ENCODE measurements around the gene SLIT3. TPM values are rescaled to one million over a fixed set of nuclear protein-coding genes. Genes with fewer than 3 reads are reported as not detected.

SLIT3 gene
- total RNA-seq, 1 experiment from 2014 or later, result 0.92 TPM

DNA sequence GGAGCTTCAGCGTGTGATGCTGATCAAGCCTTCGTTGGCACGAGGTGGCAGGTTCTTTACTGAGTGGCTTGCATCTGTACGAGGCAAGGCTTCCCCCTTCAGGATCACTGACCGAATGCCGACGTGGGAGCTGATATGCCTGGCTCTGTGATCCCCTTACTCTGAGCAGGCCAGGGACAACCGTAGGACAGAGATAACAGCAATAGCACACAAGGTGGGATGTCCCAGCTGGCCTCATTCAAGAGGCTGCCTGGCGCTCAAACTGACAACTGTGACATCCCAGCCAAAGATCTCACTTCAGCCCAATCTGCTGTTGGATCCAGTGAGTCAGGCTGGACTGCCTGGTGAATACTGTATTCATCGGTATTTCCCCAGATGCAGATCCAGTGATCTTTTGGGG is 522.4 kb downstream of the SLIT3 start:
- H2BK120ac ChIP-seq (ENCODE audit: low read depth, low read length, poor library complexity, severe bottlenecking), result no peak overlapping the region

More for the DNA sequence above, 522.4 kb downstream of the SLIT3 start:
- H3K56ac ChIP-seq (ENCODE audit: insufficient read length, low read depth, low read length), result no peak overlapping the region
- no peak overlapping the region for H2BK15ac ChIP-seq (ENCODE audit: low read depth, low read length)
- Mint-ChIP-seq H3K27ac (no peak overlapping the region), H3K4me1 (peaks cover 4 to 12% of the 10 kb centered on the region in 2 experiments), H3K36me3 (ENCODE audit: insufficient read depth in 1 of 3, low read depth in 3 of 3) (no peaks in the 10 kb centered on the region), H3K27me3 (ENCODE audit: low read depth) (peaks cover 23% of the 10 kb centered on the region), H3K9me3 (no peaks in the 10 kb centered on the region), H3K4me3 (no peak overlapping the region)
- TF ChIP-seq, protein P1, sequence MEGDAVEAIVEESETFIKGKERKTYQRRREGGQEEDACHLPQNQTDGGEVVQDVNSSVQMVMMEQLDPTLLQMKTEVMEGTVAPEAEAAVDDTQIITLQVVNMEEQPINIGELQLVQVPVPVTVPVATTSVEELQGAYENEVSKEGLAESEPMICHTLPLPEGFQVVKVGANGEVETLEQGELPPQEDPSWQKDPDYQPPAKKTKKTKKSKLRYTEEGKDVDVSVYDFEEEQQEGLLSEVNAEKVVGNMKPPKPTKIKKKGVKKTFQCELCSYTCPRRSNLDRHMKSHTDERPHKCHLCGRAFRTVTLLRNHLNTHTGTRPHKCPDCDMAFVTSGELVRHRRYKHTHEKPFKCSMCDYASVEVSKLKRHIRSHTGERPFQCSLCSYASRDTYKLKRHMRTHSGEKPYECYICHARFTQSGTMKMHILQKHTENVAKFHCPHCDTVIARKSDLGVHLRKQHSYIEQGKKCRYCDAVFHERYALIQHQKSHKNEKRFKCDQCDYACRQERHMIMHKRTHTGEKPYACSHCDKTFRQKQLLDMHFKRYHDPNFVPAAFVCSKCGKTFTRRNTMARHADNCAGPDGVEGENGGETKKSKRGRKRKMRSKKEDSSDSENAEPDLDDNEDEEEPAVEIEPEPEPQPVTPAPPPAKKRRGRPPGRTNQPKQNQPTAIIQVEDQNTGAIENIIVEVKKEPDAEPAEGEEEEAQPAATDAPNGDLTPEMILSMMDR (conservative IDR thresholded peaks at IDR 0.05), result no peak
- H3K4ac ChIP-seq (ENCODE audit: low read depth, low read length), result no peak overlapping the region
- H2BK5ac ChIP-seq (ENCODE audit: insufficient read length, low read length), result no peak overlapping the region
- H2BK20ac ChIP-seq (ENCODE audit: low read depth, low read length, poor library complexity, severe bottlenecking), result no peak overlapping the region
- no peak overlapping the region for H3K9ac ChIP-seq (ENCODE audit: extremely low read depth, insufficient read length, low read length)
- H3K14ac ChIP-seq (ENCODE audit: insufficient read depth, low read length), result no peak overlapping the region
- H3K27me3 ChIP-seq (ENCODE audit: insufficient read depth, low read length), result no peaks in the 10 kb centered on the region
- H3T11ph ChIP-seq (ENCODE audit: low read length), result no peak overlapping the region
- H4K91ac ChIP-seq (ENCODE audit: insufficient read length, low read depth, low read length), result no peak overlapping the region
- H3K79me2 ChIP-seq (ENCODE audit: insufficient read depth, low read length), result no peaks in the 10 kb centered on the region
- H3K18ac ChIP-seq (ENCODE audit: insufficient read length, low read depth, low read length), result no peak overlapping the region
- no peak overlapping the region for H3K27ac ChIP-seq (ENCODE audit: insufficient read length, low read depth, low read length)
- no peaks in the 10 kb centered on the region for H4K20me1 ChIP-seq (ENCODE audit: control insufficient read depth, insufficient read depth, insufficient read length)
- H2BK12ac ChIP-seq (ENCODE audit: insufficient read length, low read depth, low read length), result no peak overlapping the region
- H4K8ac ChIP-seq (replicated peaks; ENCODE audit: insufficient read length, low read depth, low read length), result no peak overlapping the region
- WGBS (ENCODE audit: extremely low coverage, insufficient read length, low lambda C conversion rate), result no CpG with 5 or more reads among the region's 10 CpGs
- H3K4me1 ChIP-seq (ENCODE audit: insufficient read depth, low read length), result 0 out of 2 replicates have a peak, but pooled peaks cover 3% of the 10 kb centered on the region
- H4K5ac ChIP-seq (ENCODE audit: insufficient read length, low read depth, low read length), result no peak overlapping the region
- H2AK5ac ChIP-seq (ENCODE audit: insufficient read length, low read length), result no peak overlapping the region
- H2AFZ ChIP-seq (ENCODE audit: low read length), result no peak overlapping the region
- no peak overlapping the region for H3K23ac ChIP-seq (ENCODE audit: insufficient read length, low read depth, low read length)
- no peaks in the 10 kb centered on the region for H3K79me1 ChIP-seq (ENCODE audit: insufficient read depth, low read depth, low read length, poor library complexity, severe bottlenecking)
- no peak overlapping the region for H3K4me2 ChIP-seq (ENCODE audit: insufficient read depth, insufficient read length, low read length)
- no peaks in the 10 kb centered on the region for H3K23me2 ChIP-seq (ENCODE audit: insufficient read length, low read depth, low read length, poor library complexity, severe bottlenecking)
- no peaks in the 10 kb centered on the region for H3K9me3 ChIP-seq (ENCODE audit: control insufficient read depth, low read depth, low read length)
- DNase-seq, result no peak
